Bronchus fibroblast of lung (primary cell): ENCODE data around the gene C17orf75. TPM values are rescaled to one million over a fixed set of nuclear protein-coding genes. Genes with fewer than 3 reads are reported as not detected.

Experiments
- total RNA-seq: library from RNA; depleted of rRNA; stranded (reverse); fragments of >200 nt; gene quantifications from 2 replicates; pipeline ENCODE4 v1.2.3, GENCODE V29; 2015

C17orf75 gene
- total RNA-seq, result 16.2 and 21.2 TPM in 2 replicates

DNA sequence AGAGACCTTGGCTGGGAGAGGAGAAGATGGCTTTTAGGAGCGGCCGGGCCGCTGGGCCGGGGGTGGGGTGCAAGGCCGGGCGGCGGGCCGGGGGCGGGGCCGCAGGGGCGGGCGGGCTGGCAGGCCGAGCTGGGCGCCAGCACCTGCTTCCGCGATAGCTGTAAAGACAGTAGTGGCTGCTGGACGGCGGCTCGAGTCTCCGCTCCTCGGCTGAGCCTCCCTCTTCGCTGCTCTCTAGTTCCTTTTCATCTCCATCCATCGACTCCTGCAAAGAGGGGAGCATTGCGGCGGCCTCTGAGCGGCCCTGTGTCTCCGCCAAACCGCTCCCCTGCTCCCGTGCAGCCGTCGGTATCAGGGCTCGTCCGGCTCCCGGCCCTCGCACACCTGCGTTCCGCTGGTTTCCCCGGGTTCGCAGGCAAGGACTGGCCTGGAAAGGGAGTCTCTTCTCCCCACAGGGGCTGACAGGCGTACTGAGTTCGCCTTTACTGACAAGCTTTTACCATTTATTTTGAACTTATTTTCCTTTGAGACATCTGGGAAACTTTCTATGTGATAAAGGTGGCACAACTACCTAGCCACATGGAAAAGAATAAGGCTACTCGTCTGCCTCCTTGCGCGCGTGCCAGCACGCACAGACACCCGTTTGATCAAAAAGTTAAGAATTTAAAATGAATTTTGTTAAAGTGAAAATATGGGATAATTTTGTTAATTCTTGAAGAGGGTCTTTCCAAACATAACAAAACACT is at the start of gene C17orf75:
C17orf75 (minus strand) TSS at position 317 of the 746 bp plus-strand sequence; CDS start at position 283, 34 bp downstream.

GRCh38 chr17:32349854-32350665 is 8.1 kb upstream of the C17orf75 start, which contains the start of gene ZNF207:
Gene ZNF207 (plus strand): TSS chr17:32350157. CDS start chr17:32350286, 129 bp downstream.

Other genes starting within 250 kb of the C17orf75 start
- 19.6 and 24.9 TPM in 2 replicates for gene RHOT1, start 199.7 kb downstream of the C17orf75 start, total RNA-seq
- 0.15 TPM in 1 of 2 replicates, not detected in the other for gene RHBDL3, start 76.3 kb downstream of the C17orf75 start, total RNA-seq
- 112 and 117 TPM in 2 replicates for gene ZNF207, start 8.0 kb upstream of the C17orf75 start, total RNA-seq
- gene PSMD11, start 102.3 kb upstream of the C17orf75 start, total RNA-seq, result 56.3 and 59.6 TPM in 2 replicates
- gene CDK5R1, start 144.8 kb upstream of the C17orf75 start, total RNA-seq, result 1.6 and 1.8 TPM in 2 replicates